K562 (cell line): Measurements from ENCODE around the gene RNMT.

Source experiments
- CTCF ChIP-seq, 3 experiments: IDR thresholded peaks in 2 of 3; conservative IDR thresholded peaks in 1 of 3; 2 replicates each; pipeline ENCODE4 v1.5.1; 2011 to 2012; ENCODE audit warnings: low read length in 3 of 3, mild to moderate bottlenecking in 3 of 3, control low read depth in 2 of 3, improper control_type of control experiment in 1 of 3, inconsistent platforms in 1 of 3, low read depth in 1 of 3, mixed read lengths in 1 of 3, moderate library complexity in 1 of 3; ENCODE audit not compliant: insufficient read depth in 2 of 3
- MLX ChIP-seq, 2 experiments: fragments of 450-650 bp in 1 of 2; sonication (generic) in 1 of 2; formaldehyde crosslinking; conservative IDR thresholded peaks; 2 replicates each; pipeline versions ENCODE4 v1.4.0 to v1.8.1; 2020 to 2022; ENCODE audit warnings: mild to moderate bottlenecking in 1 of 2, missing genetic modification reagents in 1 of 2
- YY1 ChIP-seq, 3 experiments: IDR thresholded peaks; 2 replicates each; pipeline ENCODE4 v1.6.1; 2011; ENCODE audit warnings: low read length in 2 of 3, mild to moderate bottlenecking in 2 of 3, moderate library complexity in 2 of 3, borderline replicate concordance in 1 of 3, control low read depth in 1 of 3, low read depth in 1 of 3; ENCODE audit not compliant: insufficient read depth in 3 of 3, insufficient replicate concordance in 2 of 3, control insufficient read depth in 1 of 3, insufficient read length in 1 of 3; ENCODE audit errors: extremely low read depth in 1 of 3
- ZNF589 ChIP-seq: fragments of 200-800 bp; sonication (Bioruptor generic); IDR thresholded peaks from 2 replicates; pipeline ENCODE4 v1.6.1; 2016; ENCODE audit warnings: low read depth, missing genetic modification characterization, missing compliant biosample characterization

- TF ChIP-seq ZNF589 (CRISPR knock-in tag) = no peak
- no peak for TF ChIP-seq MLX (CRISPR knock-in tag; conservative IDR thresholded peaks at IDR 0.05)
- TF ChIP-seq YY1 (IDR thresholded peaks at IDR 0.05; ENCODE audit: borderline replicate concordance in 1 of 3, control insufficient read depth in 1 of 3, extremely low read depth in 1 of 3, insufficient read depth in 3 of 3, insufficient read length in 1 of 3, insufficient replicate concordance in 2 of 3, low read depth in 1 of 3, low read length in 2 of 3) = no peak
- TF ChIP-seq CTCF (IDR thresholded peaks at IDR 0.05 in 2 of 3, conservative IDR thresholded peaks at IDR 0.05 in 1 of 3; ENCODE audit: insufficient read depth in 2 of 3, low read depth in 1 of 3, low read length in 3 of 3) = no peak
Observed at GRCh38 chr18:13793819-13794218, 67.3 kb downstream of the RNMT start.
